Right ventricle myocardium superior (tissue), 1 donor: Measurements from ENCODE around the gene DPP4. TPM values are rescaled to one million over a fixed set of nuclear protein-coding genes. Genes with fewer than 3 reads are reported as not detected.
"Not testable (repeated sequence)": the region's sequence is repeated elsewhere in the genome, so short reads cannot be mapped to it uniquely, and the experiment has no call there.

Experiments
- ATAC-seq: fragments of 200-7000 bp; cut with Tn5 transposase; one replicate; pipeline ENCODE4 v1.9.1; 2020; ENCODE audit warnings: mild to moderate bottlenecking; ENCODE audit not compliant: poor library complexity
- DNase-seq: peaks from one replicate; pipeline ENCODE4 v3.0.0-alpha.2; 2020
- intact Hi-C: fragments of 100-400 bp; cut with DNase I; formaldehyde crosslinking; loops from one replicate; pipeline ENCODE4 v1.11.2; 2022
- total RNA-seq: library from RNA; stranded (reverse); fragmentation: NEBNext Ultra II Directional; extraction: Animal tissue kit (Norgen Biotek cat#: 25700); gene quantifications from one replicate; pipeline ENCODE4 v1.2.1, GENCODE V29; 2021
- donor health status: DM: no; HTN: yes; CAD: no; lungs with severe emphysema.

The DPP4 gene
- total RNA-seq, 1 donor from 2014 or later, result 3.8 TPM

DNA sequence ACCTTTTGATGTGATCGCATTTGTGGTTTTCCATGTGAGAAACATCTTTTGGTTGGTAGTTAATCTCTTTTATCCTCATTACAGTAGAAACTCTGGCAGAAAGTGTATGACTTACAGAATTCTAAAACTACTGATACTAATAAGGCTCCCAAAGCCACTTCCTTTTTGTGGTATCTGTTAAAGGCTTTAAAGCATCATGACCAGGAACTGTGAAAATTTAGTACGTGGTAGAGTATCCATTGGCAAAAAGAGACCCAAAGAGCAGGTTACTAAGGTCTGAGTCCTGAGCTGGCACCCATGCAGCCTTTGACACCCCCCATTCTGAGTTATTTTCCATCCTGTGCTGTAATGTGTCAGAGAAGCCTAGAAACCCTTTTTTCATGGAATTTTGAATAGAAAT lies 94.5 kb downstream of the DPP4 start:
- intact Hi-C loops, result no loop called here
- DNase-seq (no peak), ATAC-seq (no peak)

DNA sequence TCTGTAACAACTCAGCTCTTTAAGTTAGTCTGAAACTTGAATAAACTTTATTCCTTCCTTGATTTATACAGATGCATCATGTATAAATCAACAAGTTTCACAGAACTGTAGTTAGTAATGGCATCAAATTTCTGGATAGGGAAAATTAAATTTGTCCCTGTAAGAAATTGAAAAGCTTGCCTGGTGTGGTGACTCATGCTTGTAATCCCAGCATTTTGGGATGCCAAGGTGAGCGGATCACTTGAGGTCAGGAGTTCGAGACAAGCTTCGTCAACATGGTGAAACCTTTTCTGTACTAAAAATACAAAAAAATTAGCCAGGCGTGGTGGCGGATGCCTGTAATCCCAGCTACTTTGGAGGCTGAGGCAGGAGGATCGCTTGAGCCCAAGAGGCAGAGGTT lies 96.1 kb downstream of the DPP4 start:
- ATAC-seq, DNase-seq, intact Hi-C loops: not testable (repeated sequence)

DNA sequence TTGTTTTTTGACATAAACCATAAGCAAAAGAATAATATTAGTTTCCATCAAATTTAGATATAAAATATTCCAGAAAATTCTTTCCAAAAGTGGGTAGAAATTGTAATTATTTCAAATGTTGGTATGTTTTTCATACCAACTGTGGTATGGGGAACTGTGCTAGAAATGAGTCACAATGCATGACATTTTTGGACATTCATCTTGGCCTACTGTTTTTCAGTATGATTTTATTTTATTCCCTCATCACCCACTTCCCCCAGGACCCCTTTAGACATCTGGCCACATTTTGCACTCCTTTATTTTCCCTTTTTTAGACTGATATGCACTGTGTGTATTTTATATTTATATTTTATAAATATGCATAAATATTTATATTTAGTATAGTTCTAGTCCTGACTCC lies 97.1 kb downstream of the DPP4 start:
- no peak for ATAC-seq
- intact Hi-C loops, result no loop called here
- no peak for DNase-seq

DNA sequence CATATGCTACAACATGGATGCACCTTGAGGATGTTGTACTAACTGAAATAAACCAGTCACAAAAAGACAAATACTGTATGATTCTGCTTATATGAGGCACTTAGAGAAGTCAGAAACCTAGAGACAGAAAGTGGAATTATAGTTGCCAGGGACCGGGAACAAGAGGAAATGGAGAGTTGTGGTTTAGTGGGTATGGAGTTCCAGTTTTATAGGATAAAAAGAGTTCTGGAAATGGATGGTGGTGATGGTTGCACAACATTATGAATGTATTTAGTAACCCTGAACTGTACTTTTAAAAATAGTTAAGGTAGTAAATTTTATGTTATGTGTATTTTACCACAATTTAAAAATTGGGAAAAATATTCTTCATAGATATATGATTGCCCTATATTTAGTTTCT lies 97.7 kb downstream of the DPP4 start:
- intact Hi-C loops, result no loop called here
- peak; percentile 20 for ATAC-seq

DNA sequence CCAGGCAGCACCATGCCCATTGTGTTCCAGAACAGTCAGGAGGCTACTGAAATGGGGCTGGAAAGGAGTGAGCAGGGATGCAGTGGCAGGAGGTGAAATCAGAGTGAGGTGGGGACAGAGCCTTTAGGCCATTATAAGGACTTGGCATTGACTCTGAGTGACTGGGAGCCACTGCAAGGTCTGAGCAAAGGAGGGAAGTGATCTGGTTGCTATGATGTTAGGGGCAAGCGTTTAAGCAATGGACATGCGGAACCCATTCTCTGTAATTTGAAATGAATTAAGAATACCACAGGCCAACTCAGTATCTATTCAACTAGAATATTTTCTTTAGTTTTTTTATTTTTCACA lies 98.2 kb downstream of the DPP4 start:
- DNase-seq (no peak), ATAC-seq (no peak)
- intact Hi-C loops, result no loop called here

More for the DNA sequence above, 97.7 kb downstream of the DPP4 start:
- no peak for DNase-seq

DNA sequence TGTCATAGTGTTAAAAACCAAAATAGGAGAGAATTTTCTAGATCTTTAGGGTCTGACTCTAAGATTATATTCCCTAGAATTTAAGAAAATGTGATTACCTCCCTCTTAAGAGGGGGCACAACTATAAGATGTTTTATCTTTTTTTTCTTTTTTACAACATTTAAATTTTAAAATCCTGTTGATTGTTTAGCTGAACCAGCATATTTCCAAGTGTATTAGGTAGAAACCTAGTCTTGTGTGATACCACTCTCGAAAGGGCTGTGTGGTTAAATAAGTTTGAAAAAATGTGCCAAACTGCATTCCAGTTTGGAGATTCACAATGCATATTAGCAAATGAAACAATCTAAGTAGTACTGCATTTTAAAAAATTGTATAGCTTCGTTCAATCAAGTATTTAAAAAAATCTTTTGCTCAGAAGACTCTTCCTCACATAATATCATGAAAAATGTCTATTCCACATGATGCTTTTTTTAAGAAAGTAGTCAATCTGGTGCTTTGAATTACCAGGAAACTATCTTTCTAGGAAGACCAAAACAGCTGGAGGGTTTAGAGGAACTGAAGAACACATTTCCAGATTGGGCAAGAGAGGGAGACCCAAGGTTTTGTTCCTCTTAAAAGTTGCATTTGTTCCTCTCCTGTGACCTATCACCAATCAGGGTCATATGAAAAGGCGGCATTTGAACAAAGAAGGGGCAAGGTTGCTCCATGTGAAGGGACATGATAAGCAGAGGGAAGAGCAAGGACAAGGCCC lies 98.8 kb downstream of the DPP4 start:
- no peak for DNase-seq
- intact Hi-C loops, result no loop called here
- peak; percentile 27 for ATAC-seq

DNA sequence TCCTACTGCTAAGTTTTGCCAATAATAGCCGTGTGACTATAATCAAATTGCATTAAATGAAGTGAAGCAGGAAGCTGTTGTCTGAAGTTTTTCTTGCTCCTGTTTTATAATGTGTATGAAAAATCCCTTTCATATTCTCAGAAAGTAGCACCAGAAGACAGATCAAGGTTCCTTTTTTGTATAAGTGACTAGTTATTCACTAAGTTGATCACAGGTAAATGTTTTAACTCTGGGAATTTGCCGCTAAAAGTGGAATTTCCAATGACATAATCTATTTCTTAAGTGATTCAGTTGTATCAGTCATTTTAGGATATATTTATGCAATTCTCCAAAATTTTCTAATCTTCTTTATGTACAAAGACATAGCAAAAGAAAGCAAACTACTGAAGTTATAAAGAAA lies 99.6 kb downstream of the DPP4 start:
- intact Hi-C loops, result no loop called here
- DNase-seq (no peak), ATAC-seq (no peak)

DNA sequence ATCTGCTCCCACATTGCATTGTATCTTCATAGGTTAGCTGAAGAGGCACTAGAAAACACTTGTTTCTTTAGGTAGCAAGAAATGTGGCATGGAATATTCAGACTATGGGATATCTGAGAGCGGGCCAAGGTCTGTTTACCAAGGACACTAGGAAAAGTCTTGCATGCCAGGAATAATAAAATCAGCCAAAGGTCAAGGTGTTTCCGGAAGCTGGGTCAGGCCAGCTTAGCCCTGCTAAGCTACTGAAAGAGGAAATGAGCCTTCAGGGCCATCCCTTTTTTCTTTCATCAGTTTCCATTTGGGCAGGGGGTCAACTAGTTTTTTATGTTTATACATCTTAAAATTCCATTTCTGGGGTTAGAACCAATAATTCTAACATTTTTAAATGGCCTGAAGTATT lies 101.1 kb downstream of the DPP4 start:
- no peak for ATAC-seq
- intact Hi-C loops, result no loop called here
- no peak for DNase-seq

DNA sequence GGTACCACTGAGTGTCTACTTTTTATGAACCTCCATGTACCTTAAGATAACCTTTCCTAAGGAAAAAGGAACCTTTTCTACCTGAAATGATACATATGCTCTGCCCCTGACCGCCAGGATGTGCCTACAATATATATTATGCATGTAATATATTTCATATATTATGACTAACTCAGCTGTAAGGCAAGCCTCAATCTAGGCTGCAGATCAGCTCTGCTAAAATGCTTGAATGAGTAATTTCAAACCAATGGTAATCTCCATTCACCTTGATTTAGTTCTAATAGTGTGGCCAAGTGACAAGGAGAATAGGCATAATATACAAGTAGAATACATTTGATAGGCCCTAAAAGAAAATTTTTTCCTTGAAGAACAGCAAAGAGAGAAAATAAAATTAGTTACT lies 101.8 kb downstream of the DPP4 start:
- intact Hi-C loops, result no loop called here
- DNase-seq (no peak), ATAC-seq (no peak)

DNA sequence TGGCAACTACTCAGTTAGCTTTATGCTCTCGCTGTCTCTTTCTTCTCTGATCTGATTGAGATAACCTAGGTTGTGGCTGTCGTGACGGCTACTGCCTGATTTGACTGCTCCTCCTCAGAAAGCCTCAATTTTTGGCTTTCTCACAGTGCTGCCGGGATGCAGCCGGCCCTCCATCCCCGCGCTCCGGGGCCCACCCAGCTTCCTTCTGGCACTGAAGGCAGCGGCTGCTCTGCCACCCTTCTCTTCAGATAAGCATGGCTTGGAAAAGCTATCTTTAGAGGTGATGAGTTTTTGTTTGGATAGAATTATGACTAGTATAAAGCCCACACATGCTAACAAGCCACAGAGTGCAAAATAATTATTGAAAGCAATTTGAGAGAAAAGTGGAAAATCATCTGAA lies 102.5 kb downstream of the DPP4 start:
- intact Hi-C loops, result no loop called here
- DNase-seq (no peak), ATAC-seq (no peak)

DNA sequence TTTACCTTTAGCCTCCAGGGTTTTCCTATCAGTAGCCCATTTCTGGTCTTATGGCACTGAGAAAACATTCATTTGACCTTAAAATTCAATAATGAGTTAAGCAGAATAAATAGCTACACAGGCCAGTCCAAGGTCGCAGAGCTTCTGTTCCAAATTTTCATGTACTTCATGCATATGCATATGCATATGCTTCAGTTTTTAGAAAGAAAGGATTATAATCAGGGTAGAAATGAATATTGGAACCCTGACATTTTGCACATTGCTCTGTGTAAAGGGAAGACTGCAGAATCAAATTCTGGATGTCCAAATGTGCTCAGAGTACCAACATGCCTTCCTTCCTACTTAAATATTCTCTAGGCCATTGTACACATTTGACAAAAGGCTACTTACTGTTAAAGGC lies 104.9 kb downstream of the DPP4 start:
- DNase-seq (no peak), ATAC-seq (no peak)
- intact Hi-C loops, result no loop called here

DNA sequence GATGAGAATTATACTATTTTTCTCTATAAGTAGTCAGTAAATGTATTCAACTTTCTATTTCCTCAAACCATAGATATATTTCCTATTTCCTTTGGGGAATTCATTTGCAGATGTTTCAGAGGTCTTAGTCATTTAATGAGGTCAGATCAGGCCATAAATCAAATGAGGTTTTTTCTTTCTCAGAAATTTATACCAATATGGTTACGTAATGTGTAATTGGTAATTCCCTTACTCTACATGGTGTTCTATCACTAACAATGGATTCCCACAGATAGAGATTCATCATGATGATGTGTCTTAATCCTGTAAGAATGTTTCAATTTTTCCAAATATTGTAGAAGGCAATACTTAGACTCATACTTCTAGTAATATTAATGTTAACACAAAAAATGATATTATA lies 108.0 kb downstream of the DPP4 start:
- intact Hi-C loops, result no loop called here
- no peak for DNase-seq
- no peak for ATAC-seq

DNA sequence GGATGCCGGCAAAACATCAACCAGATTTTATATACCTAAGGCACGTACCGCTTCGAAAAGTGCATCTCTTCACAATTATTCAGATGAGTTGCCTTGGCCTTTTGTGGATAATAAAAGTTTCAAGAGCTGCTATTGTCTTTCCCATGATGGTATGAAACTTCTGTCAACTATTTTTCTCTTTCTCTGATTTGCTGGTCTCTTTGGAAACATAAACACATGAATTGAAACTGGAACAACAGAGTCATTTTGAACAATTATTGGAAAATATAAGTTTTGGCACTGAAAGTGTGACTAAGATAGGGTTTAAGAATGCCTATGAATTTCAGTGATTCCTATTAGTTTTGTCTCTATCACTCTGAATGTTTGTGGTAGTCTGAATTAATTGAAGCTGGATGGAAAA lies 109.9 kb downstream of the DPP4 start:
- intact Hi-C loops, result no loop called here
- no peak for ATAC-seq

DNA sequence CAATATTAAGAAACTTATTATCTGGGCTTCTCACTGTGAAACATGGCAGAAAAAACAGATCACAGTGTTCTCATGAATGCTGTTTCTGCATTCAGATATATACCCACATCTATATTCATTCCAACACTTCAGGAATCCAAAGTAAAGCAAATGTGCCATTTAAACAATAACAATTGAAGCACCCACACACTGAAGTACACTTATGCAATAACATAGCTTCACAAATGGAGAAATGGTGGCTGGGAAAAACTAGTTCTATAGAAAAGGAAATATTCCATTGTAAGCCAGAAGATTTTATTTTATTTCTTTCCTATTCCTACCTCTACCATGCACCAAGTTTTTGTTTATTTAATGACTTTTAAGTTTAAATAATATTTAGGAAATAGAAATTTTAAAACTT lies 111.9 kb downstream of the DPP4 start:
- DNase-seq (no peak), ATAC-seq (no peak)
- intact Hi-C loops, result no loop called here

More for the DNA sequence above, 109.9 kb downstream of the DPP4 start:
- no peak for DNase-seq

DNA sequence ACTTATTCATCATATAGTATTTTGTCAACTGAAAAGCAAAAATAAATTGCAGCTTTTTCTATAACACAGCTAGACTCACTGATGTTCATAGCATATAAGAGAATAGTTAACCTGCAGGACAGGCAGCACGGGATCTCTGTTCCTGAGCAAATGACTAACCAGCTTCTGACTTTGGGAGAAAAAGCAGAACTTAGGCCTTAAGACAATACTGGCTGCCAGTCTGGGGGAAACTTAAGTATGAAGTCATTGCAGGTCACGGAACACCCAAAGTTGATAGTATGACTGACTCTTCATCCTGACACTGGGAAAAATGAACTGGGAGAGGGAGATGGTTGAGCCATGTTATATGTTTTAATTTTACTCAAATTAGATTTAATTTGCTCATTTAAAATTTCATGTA lies 113.0 kb downstream of the DPP4 start:
- intact Hi-C loops, result no loop called here
- DNase-seq (no peak), ATAC-seq (no peak)

DNA sequence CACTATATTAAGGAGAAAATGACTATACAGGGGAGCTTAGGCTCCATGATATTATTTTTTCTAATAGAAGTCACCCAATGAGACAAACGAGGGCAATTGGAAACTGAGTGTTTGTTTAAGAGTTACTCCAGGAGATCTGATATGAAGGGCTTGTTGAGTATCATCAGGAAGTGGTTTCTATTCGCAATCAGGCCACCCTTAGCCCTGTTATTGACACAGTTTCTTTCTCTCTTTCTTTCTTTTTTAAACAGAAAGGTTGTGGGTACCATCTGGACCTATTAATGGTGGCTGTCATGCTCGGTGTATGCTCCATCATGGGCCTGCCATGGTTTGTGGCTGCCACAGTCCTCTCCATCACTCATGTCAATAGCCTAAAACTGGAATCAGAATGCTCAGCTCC lies 117.3 kb downstream of the DPP4 start:
- intact Hi-C loops, result no loop called here
- DNase-seq, result no peak
- ATAC-seq, result no peak

DNA sequence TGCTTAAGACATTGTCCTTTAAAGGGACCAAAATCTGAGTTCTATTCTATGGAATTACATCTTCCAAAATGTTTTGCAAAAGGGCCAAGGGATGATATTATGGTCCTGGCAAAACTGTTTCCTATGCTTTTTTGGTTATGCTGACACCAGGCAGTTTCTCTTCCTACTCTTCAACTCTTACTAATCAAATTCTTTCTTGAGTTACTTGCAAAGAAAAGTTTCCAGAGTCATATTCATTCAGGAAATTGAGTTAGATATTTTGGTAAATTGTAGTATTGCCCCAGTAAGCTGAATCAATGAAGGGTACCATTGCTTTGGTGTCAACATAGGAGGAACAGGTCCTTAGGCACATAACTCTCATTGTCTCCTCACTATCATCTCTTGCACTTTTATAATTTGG lies 118.8 kb downstream of the DPP4 start:
- intact Hi-C loops, result no loop called here
- ATAC-seq (no peak), DNase-seq (no peak)

DNA sequence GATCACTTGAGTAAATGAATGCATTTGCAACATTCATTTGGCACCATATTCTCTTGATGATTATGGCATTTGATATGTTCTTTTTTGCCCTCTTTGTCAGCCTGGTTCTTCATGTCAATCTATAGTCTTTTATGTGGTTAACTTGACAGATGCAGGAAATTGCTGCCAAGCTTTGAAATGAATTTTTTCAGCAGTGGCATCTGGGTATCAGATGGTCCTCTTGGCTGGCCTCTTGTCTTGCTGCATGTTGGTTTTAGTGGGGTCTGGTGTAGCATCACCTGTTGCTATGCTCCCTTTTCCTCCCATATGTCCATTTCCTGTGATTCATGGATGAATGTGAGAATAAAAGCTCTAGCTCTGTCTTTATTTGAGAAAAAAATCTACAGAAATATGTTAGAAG lies 119.9 kb downstream of the DPP4 start:
- no peak for DNase-seq
- intact Hi-C loops, result no loop called here
- ATAC-seq, result no peak

DNA sequence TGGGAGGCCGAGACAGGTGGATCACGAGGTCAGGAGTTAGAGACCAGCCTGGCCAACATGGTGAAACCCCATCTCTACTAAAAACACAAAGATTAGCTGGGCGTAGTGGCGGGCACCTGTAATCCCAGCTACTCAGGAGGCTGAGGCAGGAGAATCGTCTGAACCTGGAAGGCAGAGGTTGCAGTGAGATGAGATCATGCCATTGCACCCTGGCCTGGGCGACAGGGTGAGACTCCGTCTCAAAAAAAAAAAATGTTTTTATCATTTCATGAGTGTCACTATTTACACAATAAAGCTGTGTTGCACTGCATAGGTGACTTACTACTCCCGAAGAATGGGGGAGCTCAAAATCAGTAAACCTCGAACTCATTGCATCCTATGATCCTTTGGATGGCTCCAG lies 120.6 kb downstream of the DPP4 start:
- DNase-seq, intact Hi-C loops, ATAC-seq: not testable (repeated sequence)

DNA sequence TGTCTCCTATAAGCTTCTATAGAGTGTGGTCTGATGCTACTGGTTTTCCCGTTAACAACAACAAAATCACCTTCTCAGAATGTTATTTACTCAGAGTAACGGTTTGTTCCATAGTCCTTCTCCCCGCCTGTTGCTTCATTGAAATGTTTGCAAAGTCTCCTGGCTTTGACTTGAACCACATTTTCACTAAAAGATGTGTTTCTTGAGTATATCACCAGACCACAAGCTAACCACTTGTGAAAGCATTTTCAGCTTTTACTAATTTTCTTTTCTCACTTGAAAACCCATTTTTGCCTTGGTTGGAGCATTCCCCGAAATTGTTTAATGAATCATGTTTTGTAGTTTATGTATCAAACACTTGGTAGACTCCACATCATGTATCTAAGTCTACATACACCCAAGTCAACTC lies 121.2 kb downstream of the DPP4 start:
- DNase-seq (no peak), ATAC-seq (no peak)
- intact Hi-C loops, result no loop called here

DNA sequence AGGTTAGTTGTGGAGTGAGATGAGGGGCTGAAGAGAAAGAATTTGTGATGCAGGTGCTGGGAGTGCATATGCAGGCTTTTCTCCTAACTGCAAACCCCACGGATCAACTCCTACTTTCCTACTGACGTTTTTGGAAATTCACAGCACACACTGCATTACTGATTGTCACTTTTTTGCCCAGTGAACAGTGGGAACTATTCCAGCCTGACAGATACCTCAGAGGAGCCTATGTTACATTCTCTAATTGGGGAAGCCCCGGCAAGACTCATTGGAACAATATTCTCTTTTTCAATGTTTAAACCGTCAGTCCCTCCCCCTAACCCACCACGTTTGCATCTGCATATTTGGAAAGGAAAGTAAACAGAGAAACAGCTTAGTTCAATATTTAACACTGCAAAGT lies 126.2 kb downstream of the DPP4 start:
- ATAC-seq (no peak), DNase-seq (no peak)
- intact Hi-C loops, result no loop called here
